Measurements from ENCODE around the gene CRACR2A. TPM values are rescaled to one million over a fixed set of nuclear protein-coding genes. Genes with fewer than 3 reads are reported as not detected.

The CRACR2A gene
- total and polyA plus RNA-seq, 9 of the 15 experiments (the other 6 are each of a cell fraction or from before 2014, with no cell fraction given) = 2.1 to 15.1 (median 10.4) TPM

DNA sequence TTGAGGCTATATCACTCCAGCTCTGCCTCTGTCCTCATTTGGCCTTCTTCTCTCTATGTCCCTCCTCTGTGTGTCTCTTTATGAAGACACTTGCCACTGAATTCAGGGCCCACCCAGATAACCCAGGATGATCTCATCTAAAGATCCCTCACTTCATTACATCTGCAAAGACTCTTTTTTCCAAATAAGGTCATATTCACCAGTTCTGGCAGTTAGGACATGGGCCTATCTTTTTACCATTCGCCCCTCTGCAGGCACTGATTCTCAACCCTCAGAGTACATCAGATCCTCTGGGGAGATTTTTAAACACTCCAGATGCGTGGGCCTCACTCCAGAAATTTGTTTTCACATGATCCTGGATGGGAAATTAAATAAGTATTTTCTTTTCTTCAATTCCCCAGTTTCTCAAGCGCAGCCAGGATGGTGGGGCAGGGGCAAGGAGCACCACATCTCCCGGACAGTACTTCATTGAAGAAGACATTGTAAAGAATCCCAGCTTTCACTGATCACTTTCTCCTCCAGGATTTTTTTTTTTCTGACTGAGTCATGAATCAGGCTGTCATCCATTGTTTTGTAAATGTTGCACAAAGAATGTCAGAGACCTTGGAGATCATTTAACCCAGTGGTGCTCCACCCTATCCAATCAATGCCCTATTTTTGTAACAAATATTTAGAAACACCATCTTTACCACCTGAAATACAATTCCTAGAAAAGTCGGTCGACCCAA lies 27.4 kb downstream of the CRACR2A start (continued):
- TF ChIP-seq, protein P1, sequence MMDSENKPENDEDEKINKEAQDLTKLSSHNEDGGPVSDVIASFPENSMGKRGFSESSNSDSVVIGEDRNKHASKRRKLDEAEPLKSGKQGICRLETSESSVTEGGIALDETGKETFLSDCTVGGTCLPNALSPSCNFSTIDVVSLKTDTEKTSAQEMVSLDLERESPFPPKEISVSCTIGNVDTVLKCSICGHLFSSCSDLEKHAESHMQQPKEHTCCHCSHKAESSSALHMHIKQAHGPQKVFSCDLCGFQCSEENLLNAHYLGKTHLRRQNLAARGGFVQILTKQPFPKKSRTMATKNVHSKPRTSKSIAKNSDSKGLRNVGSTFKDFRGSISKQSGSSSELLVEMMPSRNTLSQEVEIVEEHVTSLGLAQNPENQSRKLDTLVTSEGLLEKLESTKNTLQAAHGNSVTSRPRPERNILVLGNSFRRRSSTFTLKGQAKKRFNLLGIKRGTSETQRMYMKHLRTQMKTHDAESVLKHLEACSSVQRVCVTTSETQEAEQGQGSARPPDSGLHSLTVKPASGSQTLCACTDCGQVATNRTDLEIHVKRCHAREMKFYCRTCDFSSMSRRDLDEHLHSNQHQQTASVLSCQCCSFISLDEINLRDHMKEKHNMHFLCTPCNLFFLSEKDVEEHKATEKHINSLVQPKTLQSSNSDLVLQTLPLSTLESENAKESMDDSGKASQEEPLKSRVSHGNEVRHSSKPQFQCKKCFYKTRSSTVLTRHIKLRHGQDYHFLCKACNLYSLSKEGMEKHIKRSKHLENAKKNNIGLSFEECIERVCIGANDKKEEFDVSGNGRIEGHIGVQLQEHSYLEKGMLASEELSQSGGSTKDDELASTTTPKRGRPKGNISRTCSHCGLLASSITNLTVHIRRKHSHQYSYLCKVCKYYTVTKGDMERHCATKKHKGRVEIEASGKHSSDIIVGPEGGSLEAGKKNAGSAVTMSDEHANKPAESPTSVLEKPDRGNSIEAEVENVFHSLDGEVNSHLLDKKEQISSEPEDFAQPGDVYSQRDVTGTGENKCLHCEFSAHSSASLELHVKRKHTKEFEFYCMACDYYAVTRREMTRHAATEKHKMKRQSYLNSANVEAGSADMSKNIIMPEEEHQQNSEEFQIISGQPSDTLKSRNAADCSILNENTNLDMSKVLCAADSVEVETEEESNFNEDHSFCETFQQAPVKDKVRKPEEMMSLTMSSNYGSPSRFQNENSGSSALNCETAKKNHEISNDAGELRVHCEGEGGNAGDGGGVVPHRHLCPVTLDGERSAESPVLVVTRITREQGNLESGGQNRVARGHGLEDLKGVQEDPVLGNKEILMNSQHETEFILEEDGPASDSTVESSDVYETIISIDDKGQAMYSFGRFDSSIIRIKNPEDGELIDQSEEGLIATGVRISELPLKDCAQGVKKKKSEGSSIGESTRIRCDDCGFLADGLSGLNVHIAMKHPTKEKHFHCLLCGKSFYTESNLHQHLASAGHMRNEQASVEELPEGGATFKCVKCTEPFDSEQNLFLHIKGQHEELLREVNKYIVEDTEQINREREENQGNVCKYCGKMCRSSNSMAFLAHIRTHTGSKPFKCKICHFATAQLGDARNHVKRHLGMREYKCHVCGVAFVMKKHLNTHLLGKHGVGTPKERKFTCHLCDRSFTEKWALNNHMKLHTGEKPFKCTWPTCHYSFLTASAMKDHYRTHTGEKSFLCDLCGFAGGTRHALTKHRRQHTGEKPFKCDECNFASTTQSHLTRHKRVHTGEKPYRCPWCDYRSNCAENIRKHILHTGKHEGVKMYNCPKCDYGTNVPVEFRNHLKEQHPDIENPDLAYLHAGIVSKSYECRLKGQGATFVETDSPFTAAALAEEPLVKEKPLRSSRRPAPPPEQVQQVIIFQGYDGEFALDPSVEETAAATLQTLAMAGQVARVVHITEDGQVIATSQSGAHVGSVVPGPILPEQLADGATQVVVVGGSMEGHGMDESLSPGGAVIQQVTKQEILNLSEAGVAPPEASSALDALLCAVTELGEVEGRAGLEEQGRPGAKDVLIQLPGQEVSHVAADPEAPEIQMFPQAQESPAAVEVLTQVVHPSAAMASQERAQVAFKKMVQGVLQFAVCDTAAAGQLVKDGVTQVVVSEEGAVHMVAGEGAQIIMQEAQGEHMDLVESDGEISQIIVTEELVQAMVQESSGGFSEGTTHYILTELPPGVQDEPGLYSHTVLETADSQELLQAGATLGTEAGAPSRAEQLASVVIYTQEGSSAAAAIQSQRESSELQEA (IDR thresholded peaks at IDR 0.05; ENCODE audit: low read depth) = no peak
- no peak for TF ChIP-seq ZNF212 (CRISPR knock-in tag; IDR thresholded peaks at IDR 0.05)

All from K562 (cell line).